IMR-90 (cell line): ENCODE data around the gene LAMA5.

Source experiments
- BHLHE40 ChIP-seq: fragments of 150-350 bp; IDR thresholded peaks from 2 replicates; pipeline ENCODE4 v1.6.1; 2016; ENCODE audit warnings: mild to moderate bottlenecking, low read depth, low read length
- CEBPB ChIP-seq: IDR thresholded peaks from 2 replicates; pipeline ENCODE4 v1.6.1; 2012; ENCODE audit warnings: low read depth, low read length, improper control_type of control experiment
- CTCF ChIP-seq: conservative IDR thresholded peaks from 2 replicates; pipeline ENCODE4 v1.5.1; 2012; ENCODE audit warnings: mild to moderate bottlenecking, low read depth, low read length, improper control_type of control experiment
- ELK1 ChIP-seq: fragments of 150-350 bp; IDR thresholded peaks from 2 replicates; pipeline ENCODE4 v1.6.1; 2016; ENCODE audit warnings: low read depth, mild to moderate bottlenecking, low read length, moderate library complexity, borderline replicate concordance
- FOS ChIP-seq: fragments of 150-350 bp; IDR thresholded peaks from 2 replicates; pipeline ENCODE4 v1.6.1; 2016; ENCODE audit warnings: low read depth, low read length
- MAFK ChIP-seq: IDR thresholded peaks from 2 replicates; pipeline ENCODE4 v1.6.1; 2012; ENCODE audit warnings: low read depth, low read length, improper control_type of control experiment
- MXI1 ChIP-seq: IDR thresholded peaks from 2 replicates; pipeline ENCODE4 v1.6.1; 2012; ENCODE audit warnings: low read depth, mild to moderate bottlenecking, low read length, moderate library complexity, borderline replicate concordance
- POLR2A ChIP-seq: IDR thresholded peaks from 2 replicates; pipeline ENCODE4 v1.6.1; 2012; ENCODE audit warnings: mild to moderate bottlenecking, low read depth, low read length
- RAD21 ChIP-seq: IDR thresholded peaks from 2 replicates; pipeline ENCODE4 v1.6.1; 2012; ENCODE audit warnings: low read length, improper control_type of control experiment
- RCOR1 ChIP-seq: IDR thresholded peaks from 2 replicates; pipeline ENCODE4 v1.6.1; 2012; ENCODE audit warnings: mild to moderate bottlenecking, low read length, improper control_type of control experiment; ENCODE audit not compliant: insufficient replicate concordance
- RFX5 ChIP-seq: IDR thresholded peaks from 2 replicates; pipeline ENCODE4 v1.8.0; 2012; ENCODE audit warnings: low read depth, mild to moderate bottlenecking, low read length, moderate library complexity
- SMC3 ChIP-seq: fragments of 150-350 bp; IDR thresholded peaks from 2 replicates; pipeline ENCODE4 v1.6.1; 2016; ENCODE audit warnings: low read depth, mild to moderate bottlenecking, antibody characterized with exemption, low read length, moderate library complexity

DNA sequence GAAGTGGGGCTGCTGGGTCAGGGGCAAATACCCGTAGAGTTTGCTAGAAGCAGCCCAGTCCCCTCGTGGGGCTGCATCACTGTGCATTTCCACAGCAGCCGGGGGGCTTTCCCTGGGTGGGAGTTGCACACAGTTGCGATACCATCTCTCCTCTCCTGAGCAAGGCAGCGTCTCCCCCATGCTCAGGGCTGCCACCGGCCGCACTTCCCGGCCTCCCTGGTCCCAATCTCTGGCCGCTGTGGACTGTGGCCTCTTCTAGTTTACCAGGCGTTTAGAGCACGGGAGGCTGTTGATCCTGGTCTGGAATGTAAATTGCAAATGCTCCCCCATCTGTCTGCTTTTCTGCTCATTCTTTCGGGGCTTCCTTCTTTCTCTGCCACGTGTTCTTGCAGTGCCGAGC, 97.7 kb downstream of the LAMA5 start:
- no peak for TF ChIP-seq CEBPB
- no peak for TF ChIP-seq CTCF
- TF ChIP-seq POLR2A, result no peak
- no peak for TF ChIP-seq MXI1
- TF ChIP-seq SMC3, result no peak
- no peak for TF ChIP-seq FOS
- no peak for TF ChIP-seq ELK1
- no peak for TF ChIP-seq RFX5
- no peak for TF ChIP-seq MAFK
- TF ChIP-seq RCOR1, result no peak
- no peak for TF ChIP-seq BHLHE40
- no peak for TF ChIP-seq RAD21
